Right lobe of liver (tissue), 4 donors: ENCODE data around the gene WFDC2.

Experiments used
- POLR2A ChIP-seq: fragments of 450-650 bp; IDR thresholded peaks from one replicate; pipeline ENCODE4 v1.6.1; 2017; ENCODE audit warnings: antibody characterized with exemption, mild to moderate bottlenecking
- TF ChIP-seq, protein P1 (sequence below), 4 donors: fragments of 200-600 bp in 3 of 4; fragments of 450-650 bp in 1 of 4; IDR thresholded peaks; one replicate each; pipeline versions ENCODE4 v1.5.1 to v1.8.0; 2016 to 2022; ENCODE audit warnings: antibody characterized with exemption in 4 of 4, mild to moderate bottlenecking in 2 of 4
- donor health status: DM: no; HTN: no; CAD: no.
- donor health status: DM: no; HTN: no; CAD: no.
- donor health status: DM: no; HTN: yes; CAD: no.

DNA sequence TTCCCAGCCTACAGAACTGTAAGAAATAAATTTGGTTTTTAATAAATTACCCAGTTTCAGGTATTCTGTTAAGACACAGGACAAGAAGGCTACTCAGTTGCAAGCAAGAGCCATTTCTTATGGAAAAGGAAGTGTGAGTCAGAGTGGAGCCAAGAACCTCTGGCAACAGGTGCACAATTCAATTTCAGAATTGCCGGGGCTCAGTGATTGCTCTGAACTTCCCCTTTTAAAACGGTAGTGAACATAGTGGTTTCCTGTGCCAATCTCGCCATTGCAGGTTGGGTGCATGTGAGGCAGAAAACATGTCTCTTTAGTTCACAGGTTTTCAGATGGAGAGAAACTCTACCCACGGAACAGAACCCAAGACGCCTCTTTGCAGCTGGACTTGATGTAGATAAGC is 37.3 kb upstream of the WFDC2 start:
- TF ChIP-seq, protein P1, sequence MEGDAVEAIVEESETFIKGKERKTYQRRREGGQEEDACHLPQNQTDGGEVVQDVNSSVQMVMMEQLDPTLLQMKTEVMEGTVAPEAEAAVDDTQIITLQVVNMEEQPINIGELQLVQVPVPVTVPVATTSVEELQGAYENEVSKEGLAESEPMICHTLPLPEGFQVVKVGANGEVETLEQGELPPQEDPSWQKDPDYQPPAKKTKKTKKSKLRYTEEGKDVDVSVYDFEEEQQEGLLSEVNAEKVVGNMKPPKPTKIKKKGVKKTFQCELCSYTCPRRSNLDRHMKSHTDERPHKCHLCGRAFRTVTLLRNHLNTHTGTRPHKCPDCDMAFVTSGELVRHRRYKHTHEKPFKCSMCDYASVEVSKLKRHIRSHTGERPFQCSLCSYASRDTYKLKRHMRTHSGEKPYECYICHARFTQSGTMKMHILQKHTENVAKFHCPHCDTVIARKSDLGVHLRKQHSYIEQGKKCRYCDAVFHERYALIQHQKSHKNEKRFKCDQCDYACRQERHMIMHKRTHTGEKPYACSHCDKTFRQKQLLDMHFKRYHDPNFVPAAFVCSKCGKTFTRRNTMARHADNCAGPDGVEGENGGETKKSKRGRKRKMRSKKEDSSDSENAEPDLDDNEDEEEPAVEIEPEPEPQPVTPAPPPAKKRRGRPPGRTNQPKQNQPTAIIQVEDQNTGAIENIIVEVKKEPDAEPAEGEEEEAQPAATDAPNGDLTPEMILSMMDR (IDR thresholded peaks at IDR 0.05) = no peak
- TF ChIP-seq POLR2A = no peak
